Ovary (tissue), 9 donors: ENCODE measurements around the gene EVI2A. TPM values are rescaled to one million over a fixed set of nuclear protein-coding genes. Genes with fewer than 3 reads are reported as not detected.
"Not testable (repeated sequence)": the region's sequence is repeated elsewhere in the genome, so short reads cannot be mapped to it uniquely, and the experiment has no call there.

ENCODE experiments used
- DNase-seq, 5 donors: peaks; one replicate each; pipeline ENCODE4 v3.0.0-alpha.2; 2019 to 2020
- H3K27ac ChIP-seq, 2 donors: fragments of 200-600 bp; one replicate each; pipeline versions ENCODE4 v1.5.1 to v1.8.0; 2019 to 2022
- H3K27me3 ChIP-seq: fragments of 200-600 bp; one replicate; pipeline ENCODE4 v1.8.0; 2022
- H3K36me3 ChIP-seq: fragments of 200-600 bp; sonication (generic); one replicate; pipeline ENCODE4 v1.5.1; 2019
- H3K4me1 ChIP-seq: one replicate; pipeline ENCODE4 v1.8.1; 2013; ENCODE audit warnings: mild to moderate bottlenecking, moderate library complexity; ENCODE audit not compliant: insufficient read depth
- H3K4me3 ChIP-seq: fragments of 200-600 bp; sonication (generic); one replicate; pipeline ENCODE4 v1.5.1; 2017
- H3K9me3 ChIP-seq, 2 donors: fragments of 200-600 bp in 1 of 2; sonication (generic) in 1 of 2; one replicate each; pipeline versions ENCODE4 v1.5.1 to v1.8.1; 2013 to 2019; ENCODE audit warnings: mild to moderate bottlenecking in 1 of 2, moderate library complexity in 1 of 2
- EP300 ChIP-seq: sonication (generic); formaldehyde crosslinking; IDR thresholded peaks from one replicate; pipeline ENCODE4 v1.6.1; 2017; ENCODE audit warnings: antibody characterized with exemption
- POLR2A ChIP-seq: fragments of 450-650 bp; IDR thresholded peaks from one replicate; pipeline ENCODE4 v1.6.1; 2017; ENCODE audit warnings: antibody characterized with exemption, mild to moderate bottlenecking, moderate library complexity
- WGBS, 3 donors: extraction: QIAGEN DNeasy Blood & Tissue Kit in 1 of 3; methylation state at CpG; one replicate each; pipeline versions ENCODE4 v1.1.5 to v1.1.7; 2013 to 2017; 5-methylcytosine and 5-hydroxymethylcytosine counted together
- intact Hi-C, 4 donors: fragments of 100-400 bp; cut with DNase I; formaldehyde crosslinking; loops; one replicate each; pipeline versions ENCODE4 v1.11.0 to v1.15.1; 2022 to 2023
- polyA plus RNA-seq, 2 donors: library from polyadenylated mRNA; stranded (reverse); fragments of 200-250 nt in 1 of 2; fragments of 350-450 nt in 1 of 2; fragmentation: Illumina TruSeq in 1 of 2; extraction: RNeasy Lipid Tissue Mini Kit (QIAGEN cat#74804) in 1 of 2; gene quantifications; one replicate each; pipeline ENCODE4 v1.2.3, GENCODE V29; 2013 to 2014
- total RNA-seq, 7 donors: library from RNA; depleted of rRNA in 2 of 7; stranded (reverse); fragments of >200 nt in 2 of 7; fragmentation: NEBNext Ultra II Directional in 3 of 7; extraction: Animal tissue kit (Norgen Biotek cat#: 25700) in 3 of 7; gene quantifications; one replicate each; pipeline versions ENCODE4 v1.1.0 to v1.2.4, GENCODE V29; 2016 to 2023
- TF ChIP-seq, protein P1 (sequence below), 3 donors: fragments of 450-650 bp in 2 of 3; fragments of 200-600 bp in 1 of 3; IDR thresholded peaks; one replicate each; pipeline versions ENCODE4 v1.5.1 to v1.8.0; 2016 to 2022; ENCODE audit warnings: antibody characterized with exemption in 3 of 3, mild to moderate bottlenecking in 1 of 3
- donor health status: DM: no; HTN: no; CAD: no; lungs with moderate emphysema.
- donor health status: DM: no; HTN: no; CAD: no.
- donor health status: Bipolar disorder and iron deficiency.
- donor health status: DM: yes; HTN: yes; CAD: no.
- donor health status: DM: no; HTN: no; CAD: no.
- donor health status: DM: yes; HTN: yes; CAD: no.

Gene EVI2A
- total and polyA plus RNA-seq, 9 donors = 1.5 to 7.1 (median 3.1) TPM

DNA sequence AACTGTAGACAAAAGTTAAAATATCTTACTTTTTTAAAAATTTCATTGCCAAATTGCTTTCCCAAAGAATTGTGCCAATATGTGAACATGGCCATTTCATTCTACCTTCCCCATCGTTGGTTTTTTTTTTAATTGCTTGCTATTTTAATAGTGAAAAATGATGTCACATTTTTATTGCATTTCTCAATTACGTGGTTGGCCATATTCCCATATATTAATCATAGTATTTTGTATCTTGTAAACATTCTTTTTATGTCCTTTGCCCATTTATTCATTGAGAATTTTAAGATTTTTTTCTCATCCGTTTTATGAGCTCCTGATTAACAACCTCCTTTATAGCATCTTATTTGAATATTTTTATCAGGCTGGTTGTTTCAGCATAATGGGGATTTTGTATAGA lies 31.6 kb downstream of the EVI2A start:
- Histone ChIP-seq H3K9me3 (no peaks in the 10 kb centered on the region), H3K36me3 (no peaks in the 10 kb centered on the region), H3K27me3 (no peaks in the 10 kb centered on the region), H3K4me3 (no peak overlapping the region), H3K4me1 (no peaks in the 10 kb centered on the region), H3K27ac (no peak overlapping the region)
- WGBS, 3 donors = 57 to 76% (median 74%) methylated on average over 3 of the region's 3 CpGs
- no peak for DNase-seq
- intact Hi-C loops = no loop called here
- TF ChIP-seq, protein P1, sequence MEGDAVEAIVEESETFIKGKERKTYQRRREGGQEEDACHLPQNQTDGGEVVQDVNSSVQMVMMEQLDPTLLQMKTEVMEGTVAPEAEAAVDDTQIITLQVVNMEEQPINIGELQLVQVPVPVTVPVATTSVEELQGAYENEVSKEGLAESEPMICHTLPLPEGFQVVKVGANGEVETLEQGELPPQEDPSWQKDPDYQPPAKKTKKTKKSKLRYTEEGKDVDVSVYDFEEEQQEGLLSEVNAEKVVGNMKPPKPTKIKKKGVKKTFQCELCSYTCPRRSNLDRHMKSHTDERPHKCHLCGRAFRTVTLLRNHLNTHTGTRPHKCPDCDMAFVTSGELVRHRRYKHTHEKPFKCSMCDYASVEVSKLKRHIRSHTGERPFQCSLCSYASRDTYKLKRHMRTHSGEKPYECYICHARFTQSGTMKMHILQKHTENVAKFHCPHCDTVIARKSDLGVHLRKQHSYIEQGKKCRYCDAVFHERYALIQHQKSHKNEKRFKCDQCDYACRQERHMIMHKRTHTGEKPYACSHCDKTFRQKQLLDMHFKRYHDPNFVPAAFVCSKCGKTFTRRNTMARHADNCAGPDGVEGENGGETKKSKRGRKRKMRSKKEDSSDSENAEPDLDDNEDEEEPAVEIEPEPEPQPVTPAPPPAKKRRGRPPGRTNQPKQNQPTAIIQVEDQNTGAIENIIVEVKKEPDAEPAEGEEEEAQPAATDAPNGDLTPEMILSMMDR (IDR thresholded peaks at IDR 0.05) = no peak
- TF ChIP-seq POLR2A = no peak

DNA sequence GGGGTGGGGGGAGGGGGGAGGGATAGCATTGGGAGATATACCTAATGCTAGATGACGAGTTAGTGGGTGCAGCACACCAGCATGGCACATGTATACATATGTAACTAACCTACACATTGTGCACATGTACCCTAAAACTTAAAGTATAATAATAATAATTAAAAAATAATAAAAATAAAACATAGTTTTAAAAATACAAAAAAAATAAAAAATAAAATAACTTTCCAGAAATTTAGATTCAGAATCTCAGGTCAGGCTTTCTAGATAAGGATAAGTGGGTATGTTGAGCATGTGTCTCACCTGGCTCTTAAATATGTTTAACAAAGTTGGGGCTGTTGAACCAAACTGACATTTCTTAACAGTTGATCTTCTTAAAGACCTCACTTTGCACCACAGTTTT lies 33.5 kb downstream of the EVI2A start:
- H3K27ac ChIP-seq, H3K27me3 ChIP-seq, intact Hi-C loops, H3K4me3 ChIP-seq, H3K4me1 ChIP-seq, H3K9me3 ChIP-seq, DNase-seq, H3K36me3 ChIP-seq: not testable (repeated sequence)
- WGBS, 3 donors = 82 to 100% (median 96%) methylated on average over 1 of the region's 1 CpG

DNA sequence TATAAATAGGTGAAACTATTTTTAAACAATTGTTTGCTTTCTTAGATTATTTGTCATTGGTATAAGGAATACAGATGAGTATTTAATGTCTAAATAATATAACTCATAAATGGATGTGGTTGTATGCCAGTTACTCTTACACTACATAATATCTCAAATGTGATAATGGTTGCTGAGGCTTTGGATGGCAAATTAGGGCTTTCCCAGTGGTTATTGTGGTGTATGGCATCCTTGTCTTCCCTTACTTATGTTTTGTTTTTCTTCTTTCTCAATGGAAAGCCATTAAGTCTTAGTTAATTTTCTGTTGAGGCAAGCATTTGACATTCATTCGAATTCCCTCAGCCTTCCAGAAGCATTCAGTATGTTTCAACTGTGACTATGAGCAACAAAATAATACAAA lies 34.8 kb downstream of the EVI2A start:
- WGBS, 3 donors = 92 to 96% (median 96%) methylated on average over 1 of the region's 1 CpG
- no peaks in the 10 kb centered on the region for H3K36me3 ChIP-seq
- no peaks in the 10 kb centered on the region for H3K27me3 ChIP-seq
- no peaks in the 10 kb centered on the region for H3K9me3 ChIP-seq
- intact Hi-C loops = no loop called here
- no peak for DNase-seq
- H3K4me1 ChIP-seq = no peaks in the 10 kb centered on the region
- TF ChIP-seq POLR2A = no peak
- TF ChIP-seq, protein P1 (IDR thresholded peaks at IDR 0.05) = no peak
- no peak for TF ChIP-seq EP300
- H3K4me3 ChIP-seq = no peak overlapping the region
- H3K27ac ChIP-seq = no peak overlapping the region

DNA sequence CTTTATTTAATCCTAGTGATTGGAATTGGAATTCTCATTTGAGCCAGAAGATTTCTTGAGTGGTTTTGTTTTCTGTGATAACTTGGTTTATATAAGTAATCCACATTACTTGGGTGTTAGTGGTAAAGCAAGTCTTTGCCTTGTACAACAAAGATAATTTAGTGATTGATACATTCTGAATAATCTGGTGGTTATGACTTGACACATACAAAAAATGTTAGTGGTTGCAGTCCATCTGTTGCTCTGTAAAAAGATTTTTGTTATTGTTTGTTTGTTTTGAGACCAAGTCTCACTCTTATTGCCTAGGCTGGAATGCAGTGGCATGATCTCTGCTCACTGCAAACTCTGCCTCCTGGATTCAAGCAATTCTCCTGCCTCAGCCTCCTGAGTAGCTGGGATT lies 37.6 kb downstream of the EVI2A start:
- no peak overlapping the region for H3K27ac ChIP-seq
- no peak overlapping the region for H3K4me3 ChIP-seq
- intact Hi-C loops = no loop called here
- no peaks in the 10 kb centered on the region for H3K36me3 ChIP-seq
- TF ChIP-seq, protein P1 (IDR thresholded peaks at IDR 0.05) = no peak
- no peak for TF ChIP-seq EP300
- TF ChIP-seq POLR2A = no peak
- DNase-seq = no peak
- H3K9me3 ChIP-seq = no peaks in the 10 kb centered on the region
- H3K4me1 ChIP-seq = no peaks in the 10 kb centered on the region
- no peaks in the 10 kb centered on the region for H3K27me3 ChIP-seq

DNA sequence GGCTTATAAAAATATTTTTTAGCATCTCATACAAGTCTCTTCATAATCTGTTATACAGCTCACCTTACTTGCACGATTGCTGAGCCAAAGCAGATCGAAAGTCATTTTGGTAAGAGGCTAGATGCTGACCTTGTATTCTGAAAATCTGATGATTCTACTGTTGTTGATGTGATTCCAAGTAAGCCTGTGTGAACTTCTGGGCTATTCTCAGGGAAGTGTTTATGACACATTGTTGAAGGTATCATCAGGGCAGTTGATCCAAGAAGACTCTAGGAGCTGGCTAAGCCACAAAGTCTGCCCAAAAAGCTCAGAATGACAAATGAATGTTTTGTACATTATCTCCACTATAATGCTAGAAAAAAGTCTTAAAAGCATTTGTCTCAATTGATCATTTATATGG lies 40.4 kb downstream of the EVI2A start:
- no peak overlapping the region for H3K27ac ChIP-seq
- TF ChIP-seq, protein P1 (IDR thresholded peaks at IDR 0.05) = no peak
- TF ChIP-seq EP300 (no peak), POLR2A (no peak)
- no peaks in the 10 kb centered on the region for H3K9me3 ChIP-seq
- H3K27me3 ChIP-seq = no peaks in the 10 kb centered on the region
- DNase-seq = no peak
- WGBS, 3 donors = 93 to 97% (median 94%) methylated on average over 2 of the region's 2 CpGs
- H3K36me3 ChIP-seq = no peaks in the 10 kb centered on the region
- H3K4me1 ChIP-seq = no peaks in the 10 kb centered on the region
- intact Hi-C loops = no loop called here
- no peak overlapping the region for H3K4me3 ChIP-seq
